HT-29 (cell line): ENCODE measurements around the gene KLK12. TPM values are rescaled to one million over a fixed set of nuclear protein-coding genes. Genes with fewer than 3 reads are reported as not detected.

Experiments used
- DNase-seq: peaks from one replicate; pipeline ENCODE4 v3.0.0-alpha.2; 2015; ENCODE audit warnings: low spot score
- total RNA-seq: library from RNA; depleted of rRNA; stranded (reverse); fragments of >200 nt; shearing (Covaris generic); gene quantifications from 2 replicates; pipeline ENCODE4 v1.2.3, GENCODE V29; 2014; rRNA removed

Gene KLK12
- total RNA-seq, 1 experiment from 2014 or later: 9.1 TPM

DNA sequence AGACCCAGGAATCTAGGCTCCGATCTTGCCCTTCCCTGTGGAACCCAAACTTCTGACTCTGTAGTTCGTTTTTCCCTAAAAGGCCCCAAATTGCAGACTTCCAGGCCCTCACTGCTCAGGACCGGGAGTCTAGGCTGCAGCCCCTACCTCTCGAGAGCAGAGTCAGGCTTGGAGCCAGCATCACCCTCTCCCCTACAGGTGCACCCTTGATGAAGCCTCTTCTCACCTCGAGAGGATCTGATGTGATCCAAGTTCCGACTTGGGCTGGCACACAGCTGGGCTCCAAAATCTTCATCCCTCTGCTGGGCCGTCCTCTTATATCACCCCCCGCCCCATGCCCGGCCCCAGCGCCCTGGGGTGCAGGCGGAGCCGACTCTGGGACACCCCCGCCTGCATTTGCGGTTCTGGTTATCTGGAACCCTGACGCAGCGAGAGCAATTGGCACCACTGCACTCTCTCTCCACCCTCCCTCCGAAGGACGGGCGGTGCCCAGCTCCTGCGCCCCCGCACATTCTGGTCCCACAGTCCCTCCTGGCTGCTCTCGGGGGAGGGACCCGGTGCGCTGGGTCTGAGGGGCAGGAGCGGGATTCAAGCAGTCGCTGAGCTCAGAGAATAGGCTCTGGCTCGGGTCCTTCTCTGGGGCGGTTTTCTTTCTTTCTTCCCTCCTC lies 51.0 kb downstream of the KLK12 start, which contains the start of gene KLK7:
KLK7 (minus strand) TSS at position 293 of the 668 bp plus-strand sequence. CDS start 1,518 bp downstream, outside the sequence.
- DNase-seq: no peak

DNA sequence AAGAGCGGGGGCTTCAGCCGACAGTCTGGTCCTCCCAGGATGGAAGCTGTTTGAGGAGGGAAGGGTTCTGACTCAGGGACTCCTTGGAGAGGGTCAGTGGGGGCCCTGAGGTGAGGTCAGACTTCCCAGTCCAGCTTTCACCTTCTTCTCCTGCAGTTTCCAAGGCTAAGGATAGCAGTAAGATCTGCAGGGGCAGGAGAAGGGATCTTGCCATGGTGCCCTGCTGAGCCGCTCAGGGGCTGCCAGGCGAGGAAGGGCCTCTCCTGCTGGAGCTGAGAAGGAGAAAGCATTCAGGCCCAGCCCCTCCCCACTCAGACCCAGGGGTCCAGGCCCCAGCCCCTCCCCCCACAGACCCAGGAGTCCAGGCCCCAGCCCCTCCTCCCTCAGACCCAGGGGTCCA lies 52.6 kb downstream of the KLK12 start:
- DNase-seq: no peak

DNA sequence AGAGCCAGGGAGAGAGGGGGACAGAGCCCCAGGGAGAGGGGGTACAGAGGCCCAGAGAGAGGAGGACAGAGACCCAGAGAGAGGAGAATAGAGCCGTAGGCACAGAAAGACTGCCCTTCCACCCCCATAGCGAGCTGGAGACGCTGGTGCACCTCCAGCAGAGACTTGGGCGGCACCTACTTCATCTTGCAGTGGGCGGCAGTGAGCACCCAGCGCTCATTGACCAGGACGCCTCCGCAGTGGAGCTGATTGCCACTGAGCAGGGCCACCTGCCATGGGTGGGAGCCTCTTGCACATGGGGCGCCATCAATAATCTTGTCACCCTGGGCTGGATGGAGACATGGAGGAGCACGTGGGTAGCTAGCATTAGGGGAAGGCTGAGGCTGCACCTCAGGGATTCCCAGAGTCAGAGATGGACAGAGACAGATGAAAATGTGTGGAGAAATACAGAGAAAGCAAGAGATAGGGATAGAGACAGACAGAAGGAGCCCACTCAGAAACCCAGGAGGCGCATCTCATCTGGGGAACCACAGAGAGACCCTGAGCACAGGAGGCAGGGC lies 53.1 kb downstream of the KLK12 start:
- no peak for DNase-seq

DNA sequence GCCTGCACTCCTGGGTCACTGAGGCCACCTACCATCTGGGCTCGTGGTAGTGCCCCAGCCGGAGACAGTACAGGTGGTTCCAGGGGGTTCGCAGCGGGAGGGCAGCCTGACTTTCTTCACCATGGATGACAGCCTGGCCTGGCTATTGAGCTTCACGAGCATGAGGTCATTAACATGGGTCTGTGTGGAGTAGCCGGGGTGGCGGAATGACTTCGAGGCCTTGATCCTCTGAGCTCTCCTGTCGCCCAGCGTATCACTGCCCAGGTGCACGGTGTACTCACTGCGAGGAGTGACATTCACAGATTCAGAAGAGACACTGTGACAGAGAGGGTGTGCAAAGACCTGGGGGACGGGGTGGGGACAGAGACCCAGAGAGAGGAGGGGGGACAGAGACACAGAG lies 54.6 kb downstream of the KLK12 start:
- DNase-seq: peak; percentile 1

DNA sequence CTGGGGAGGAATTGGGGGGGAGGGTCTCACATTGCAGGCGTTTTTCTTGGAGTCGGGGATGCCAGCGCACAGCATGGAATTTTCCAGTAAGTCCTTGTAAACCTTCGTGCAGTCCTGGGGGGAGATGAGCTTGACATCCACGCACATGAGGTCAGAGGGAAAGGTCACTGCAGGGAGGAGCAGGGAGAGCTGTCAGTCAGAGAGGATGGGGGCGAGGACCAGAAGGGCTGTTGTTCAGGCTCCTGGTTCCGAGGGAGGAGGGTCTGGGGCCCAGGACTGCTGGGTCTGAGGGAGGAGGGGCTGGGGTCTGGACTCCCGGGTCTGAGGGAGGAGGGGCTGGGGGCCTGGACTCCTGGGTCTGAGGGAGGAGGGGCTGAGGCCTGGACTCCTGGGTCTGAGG lies 55.0 kb downstream of the KLK12 start:
- DNase-seq: peak; percentile 0

Other genes with a start within 250 kb of the KLK12 start
- gene ACP4, start 244.6 kb downstream of the KLK12 start, total RNA-seq: not detected in 2 replicates
- gene KLK1, start 211.2 kb downstream of the KLK12 start, total RNA-seq: 3.4 and 4.6 TPM in 2 replicates
- gene KLK15, start 201.4 kb downstream of the KLK12 start, total RNA-seq: not detected in 2 replicates
- gene KLK3, start 180.1 kb downstream of the KLK12 start, total RNA-seq: not detected in 2 replicates
- gene KLK2, start 161.6 kb downstream of the KLK12 start, total RNA-seq: not detected in 2 replicates
- gene KLK4, start 123.6 kb downstream of the KLK12 start, total RNA-seq: 0.38 TPM in 1 of 2 replicates, not detected in the other
- gene KLK5, start 82.0 kb downstream of the KLK12 start, total RNA-seq: 0.08 and 0.13 TPM in 2 replicates
- gene KLK6, start 65.4 kb downstream of the KLK12 start, total RNA-seq: 352 and 367 TPM in 2 replicates
- 0.13 and 0.31 TPM in 2 replicates for gene KLK7, start 51.1 kb downstream of the KLK12 start, total RNA-seq
- gene KLK8, start 33.4 kb downstream of the KLK12 start, total RNA-seq: 4.2 and 8.7 TPM in 2 replicates
- 154 and 171 TPM in 2 replicates for gene KLK10, start 15.3 kb downstream of the KLK12 start, total RNA-seq
- gene KLK11, start 8.4 kb downstream of the KLK12 start, total RNA-seq: 128 and 138 TPM in 2 replicates
- gene KLK13, start 30.1 kb upstream of the KLK12 start, total RNA-seq: not detected in 2 replicates
- gene KLK14, start 47.9 kb upstream of the KLK12 start, total RNA-seq: not detected in 2 replicates
- 44.5 and 46.9 TPM in 2 replicates for gene CTU1, start 73.4 kb upstream of the KLK12 start, total RNA-seq
- gene SIGLEC9, start 89.9 kb upstream of the KLK12 start, total RNA-seq: not detected in 2 replicates
- not detected in 2 replicates for gene SIGLEC7, start 107.3 kb upstream of the KLK12 start, total RNA-seq
- not detected in 2 replicates for gene CD33, start 190.1 kb upstream of the KLK12 start, total RNA-seq
- gene SIGLECL1, start 216.1 kb upstream of the KLK12 start, total RNA-seq: not detected in 2 replicates